Mesodermal cell (in vitro differentiated cells): ENCODE measurements around the gene IL17RA.

Source experiments
- H3K27ac ChIP-seq: 2 replicates; pipeline ENCODE4 v1.7.0; 2013; ENCODE audit warnings: mild to moderate bottlenecking, low read depth, low read length, moderate library complexity; ENCODE audit not compliant: severe bottlenecking
- H3K36me3 ChIP-seq: 2 replicates; pipeline ENCODE4 v1.7.1; 2013; ENCODE audit warnings: mild to moderate bottlenecking, low read length, moderate library complexity; ENCODE audit not compliant: control insufficient read depth, insufficient read depth
- H3K4me1 ChIP-seq: one replicate; pipeline ENCODE4 v1.7.1; 2013; ENCODE audit warnings: mild to moderate bottlenecking, low read length; ENCODE audit not compliant: insufficient read depth, control insufficient read depth, poor library complexity, severe bottlenecking
- H3K4me3 ChIP-seq: 2 replicates; pipeline ENCODE4 v1.7.0; 2013; ENCODE audit warnings: low read length, control low read depth, mild to moderate bottlenecking; ENCODE audit not compliant: insufficient read depth, poor library complexity, severe bottlenecking; ENCODE audit errors: extremely low read depth
- H3K9me3 ChIP-seq: 2 replicates; pipeline ENCODE4 v1.7.1; 2013; ENCODE audit warnings: mild to moderate bottlenecking, low read length, moderate library complexity; ENCODE audit not compliant: control insufficient read depth
- WGBS, 2 experiments: methylation state at CpG; one replicate each; pipeline ENCODE4 v1.1.5; 2013; ENCODE audit warnings: missing lambda C conversion rate in 2 of 2; ENCODE audit not compliant: insufficient coverage in 2 of 2; 5-methylcytosine and 5-hydroxymethylcytosine counted together

Gene IL17RA

DNA sequence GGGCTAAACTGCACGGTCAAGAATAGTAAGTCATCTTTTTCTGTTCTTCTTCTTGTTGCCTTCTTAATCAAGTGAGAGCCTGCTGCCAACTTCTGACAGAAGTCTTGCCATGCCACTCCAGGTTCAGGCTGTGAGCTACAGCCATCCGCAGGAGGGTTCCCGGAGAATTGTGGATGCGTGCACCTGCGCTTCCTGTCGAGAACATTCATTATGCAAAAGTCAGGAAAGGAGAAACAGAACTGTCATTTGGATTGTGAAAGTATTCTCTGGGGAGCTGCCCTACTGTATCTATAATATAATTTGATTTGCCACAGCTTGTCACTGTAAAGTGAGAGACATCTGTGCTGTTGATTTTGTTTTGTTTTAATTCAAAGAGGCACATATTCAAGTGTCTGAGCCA lies 12.3 kb downstream of the IL17RA start:
- Histone ChIP-seq H3K36me3 (peaks cover 43% of the 10 kb centered on the region), H3K9me3 (no peaks in the 10 kb centered on the region), H3K27ac (no peak overlapping the region), H3K4me1 (no peaks in the 10 kb centered on the region), H3K4me3 (no peak overlapping the region)
- WGBS, 2 experiments, result 100% methylated on average over 1 to 3 of the region's 6 CpGs

DNA sequence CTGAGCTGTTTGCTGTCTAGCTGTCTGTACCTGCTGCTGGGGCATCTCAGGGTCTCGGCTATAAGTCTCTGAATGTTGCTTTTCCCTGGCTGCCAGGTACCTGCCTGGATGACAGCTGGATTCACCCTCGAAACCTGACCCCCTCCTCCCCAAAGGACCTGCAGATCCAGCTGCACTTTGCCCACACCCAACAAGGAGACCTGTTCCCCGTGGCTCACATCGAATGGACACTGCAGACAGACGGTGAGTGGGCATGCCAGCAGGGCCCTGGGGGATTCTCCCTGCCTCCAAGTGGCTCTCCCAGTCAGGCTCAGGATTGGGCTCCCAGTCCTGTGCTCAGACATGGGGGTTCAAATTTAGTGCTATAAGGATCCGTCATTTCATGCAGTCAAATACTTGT lies 12.9 kb downstream of the IL17RA start:
- WGBS, 2 experiments, result 85 to 90% methylated on average over 5 of the region's 6 CpGs
- H3K27ac ChIP-seq, result no peak overlapping the region
- no peaks in the 10 kb centered on the region for H3K9me3 ChIP-seq
- peaks cover 43% of the 10 kb centered on the region for H3K36me3 ChIP-seq
- no peak overlapping the region for H3K4me3 ChIP-seq
- H3K4me1 ChIP-seq, result no peaks in the 10 kb centered on the region

DNA sequence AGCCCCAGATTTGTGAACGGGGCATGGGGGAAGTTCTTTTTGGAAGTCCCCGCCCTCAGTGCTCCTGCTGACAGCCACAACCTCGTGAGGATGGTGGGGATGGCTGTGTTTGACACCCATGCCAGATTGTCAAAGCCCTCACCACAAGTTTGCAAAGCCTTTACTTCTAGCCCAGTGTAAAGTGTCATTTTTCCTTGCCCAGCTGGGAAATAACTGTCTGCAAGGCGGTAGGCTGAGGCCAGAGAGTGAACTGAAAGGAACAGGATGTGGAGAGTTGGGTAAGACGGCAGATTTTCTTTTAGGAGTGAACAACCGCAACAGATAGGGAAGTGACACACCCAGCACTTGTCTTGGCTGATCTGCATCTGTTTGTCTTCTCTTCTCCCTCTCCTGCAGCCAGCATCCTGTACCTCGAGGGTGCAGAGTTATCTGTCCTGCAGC lies 13.6 kb downstream of the IL17RA start:
- Histone ChIP-seq H3K27ac (no peak overlapping the region), H3K36me3 (peaks cover 45% of the 10 kb centered on the region), H3K4me3 (no peak overlapping the region), H3K9me3 (no peaks in the 10 kb centered on the region), H3K4me1 (no peaks in the 10 kb centered on the region)
- WGBS, 2 experiments, result 87 to 89% methylated on average over 3 to 5 of the region's 7 CpGs

DNA sequence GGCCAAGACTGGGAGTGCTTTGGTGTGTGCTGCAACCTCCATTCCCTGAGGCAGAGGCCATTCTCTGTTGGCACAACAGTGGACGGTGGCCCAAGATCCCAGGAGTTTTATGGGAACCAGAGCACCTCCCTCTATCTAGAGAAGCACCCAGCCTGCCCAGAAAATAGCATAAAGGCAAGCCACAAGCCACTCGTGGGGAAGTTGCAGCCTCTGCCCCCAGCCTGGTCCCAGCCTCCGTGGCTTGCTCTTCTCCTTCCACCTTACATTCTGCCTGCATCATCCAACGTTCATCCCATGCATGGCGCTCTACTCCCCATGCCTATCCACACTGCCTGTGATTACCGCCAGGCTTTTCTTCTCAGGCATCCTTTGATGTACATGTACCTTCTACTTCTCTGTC lies 15.8 kb downstream of the IL17RA start:
- Histone ChIP-seq H3K4me1 (no peaks in the 10 kb centered on the region), H3K36me3 (peaks cover 52% of the 10 kb centered on the region), H3K9me3 (no peaks in the 10 kb centered on the region), H3K4me3 (no peak overlapping the region), H3K27ac (no peak overlapping the region)
- WGBS, 2 experiments, result 89 to 93% methylated on average over 5 of the region's 6 CpGs

DNA sequence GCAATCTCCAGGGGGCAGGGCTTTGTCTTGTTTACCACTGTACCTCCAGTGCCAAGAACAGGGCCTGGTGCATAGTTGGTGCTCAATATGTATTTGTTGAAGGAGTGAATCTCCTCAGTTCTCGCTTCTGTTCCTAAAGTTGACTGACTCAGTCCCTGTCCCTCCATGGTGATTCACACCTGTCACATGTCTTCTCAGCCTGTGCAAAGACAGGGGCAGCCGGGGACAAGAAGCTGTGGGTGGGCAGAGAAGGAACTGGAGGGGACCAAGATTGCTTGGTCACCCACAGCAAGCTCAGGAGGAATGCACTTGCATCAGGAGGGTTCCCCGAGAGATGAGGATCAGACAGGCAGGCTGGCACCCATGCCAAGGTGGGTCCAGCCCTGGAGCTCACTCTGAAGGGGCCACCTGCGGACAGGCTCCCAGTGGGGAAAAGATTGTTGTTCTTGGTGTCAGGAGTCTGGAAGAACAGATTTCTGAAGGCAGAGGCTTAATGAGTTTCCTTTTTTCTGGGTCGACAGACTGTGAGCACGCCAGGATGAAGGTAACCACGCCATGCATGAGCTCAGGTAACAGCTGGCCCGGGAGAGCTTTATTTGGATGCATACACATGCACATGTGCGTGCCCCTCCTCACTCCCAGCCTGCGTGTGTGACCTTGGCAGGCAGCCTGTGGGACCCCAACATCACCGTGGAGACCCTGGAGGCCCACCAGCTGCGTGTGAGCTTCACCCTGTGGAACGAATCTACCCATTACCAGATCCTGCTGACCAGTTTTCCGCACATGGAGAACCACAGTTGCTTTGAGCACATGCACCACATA lies 16.9 kb downstream of the IL17RA start:
- Histone ChIP-seq H3K36me3 (peaks cover 56% of the 10 kb centered on the region), H3K9me3 (no peaks in the 10 kb centered on the region), H3K4me3 (no peak overlapping the region), H3K27ac (no peak overlapping the region), H3K4me1 (no peaks in the 10 kb centered on the region)
- 91 to 93% methylated on average over 13 to 14 of the region's 14 CpGs for WGBS, 2 experiments

DNA sequence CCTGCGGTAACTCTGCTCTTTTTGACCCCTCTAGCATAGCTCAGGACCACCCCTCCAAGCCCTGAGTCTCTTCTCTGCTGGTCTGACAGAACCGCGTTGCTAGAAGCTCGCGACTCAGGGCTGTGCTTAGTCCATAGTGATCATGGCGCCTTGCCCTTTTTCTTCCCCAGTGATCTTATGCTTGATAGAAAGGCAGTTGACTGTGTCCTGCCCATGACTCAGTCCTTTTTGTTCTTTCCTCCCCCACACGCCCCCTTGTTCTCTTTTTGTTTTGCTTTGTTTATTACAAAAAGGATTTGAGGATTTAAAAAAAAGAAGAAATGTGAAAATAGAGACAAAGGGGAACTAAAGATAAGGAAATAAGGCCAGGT lies 17.5 kb downstream of the IL17RA start:
- no peaks in the 10 kb centered on the region for H3K9me3 ChIP-seq
- no peak overlapping the region for H3K4me3 ChIP-seq
- no peaks in the 10 kb centered on the region for H3K4me1 ChIP-seq
- no peak overlapping the region for H3K27ac ChIP-seq
- peaks cover 62% of the 10 kb centered on the region for H3K36me3 ChIP-seq
- 89 to 98% methylated on average over 6 of the region's 7 CpGs for WGBS, 2 experiments

DNA sequence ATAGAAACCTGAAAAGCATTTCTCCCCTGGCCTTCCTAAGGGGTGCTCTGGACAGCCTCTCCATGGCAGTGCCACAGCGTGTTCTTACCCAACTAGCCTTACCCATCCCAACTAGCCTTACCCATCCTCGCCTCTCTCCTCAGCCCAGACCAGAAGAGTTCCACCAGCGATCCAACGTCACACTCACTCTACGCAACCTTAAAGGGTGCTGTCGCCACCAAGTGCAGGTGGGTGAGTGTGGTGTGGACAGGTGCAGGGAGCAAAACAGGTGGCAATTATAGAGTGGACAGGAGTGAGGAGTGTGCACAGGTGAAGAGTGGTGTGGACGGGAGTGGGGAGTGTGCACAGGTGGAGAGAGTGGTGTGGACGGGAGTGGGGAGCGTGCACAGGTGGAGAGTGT lies 18.6 kb downstream of the IL17RA start:
- Histone ChIP-seq H3K36me3 (peaks cover 59% of the 10 kb centered on the region), H3K27ac (no peak overlapping the region), H3K4me3 (no peak overlapping the region), H3K4me1 (no peaks in the 10 kb centered on the region), H3K9me3 (no peaks in the 10 kb centered on the region)
- 86 to 93% methylated on average over 5 to 7 of the region's 9 CpGs for WGBS, 2 experiments

DNA sequence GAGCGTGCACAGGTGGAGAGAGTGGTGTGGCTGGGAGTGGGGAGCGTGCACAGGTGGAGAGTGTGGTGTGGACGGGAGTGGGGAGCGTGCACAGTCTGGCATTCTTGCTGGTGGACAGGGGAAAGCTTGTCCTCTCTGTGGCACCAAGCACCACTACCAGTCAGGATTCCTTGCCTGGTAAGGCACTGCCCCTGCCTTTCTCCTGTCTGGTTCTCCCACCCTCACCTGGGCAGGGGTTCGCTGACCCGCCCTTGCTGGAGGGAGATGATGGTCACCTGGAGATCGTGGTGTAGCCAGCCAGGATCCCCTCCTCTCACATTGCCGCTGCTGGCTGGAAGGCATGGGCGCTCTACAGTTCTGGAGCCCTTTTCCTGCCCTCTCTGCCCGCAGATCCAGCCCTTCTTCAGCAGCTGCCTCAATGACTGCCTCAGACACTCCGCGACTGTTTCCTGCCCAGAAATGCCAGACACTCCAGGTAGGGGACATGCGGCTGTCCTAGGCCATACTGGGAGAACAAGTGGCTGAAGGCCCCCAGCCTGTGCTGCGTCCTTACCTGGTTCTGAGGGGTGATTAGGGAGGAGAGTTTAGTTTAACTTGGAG lies 19.6 kb downstream of the IL17RA start:
- 84 to 95% methylated on average over 4 to 7 of the region's 14 CpGs for WGBS, 2 experiments
- Histone ChIP-seq H3K27ac (no peak overlapping the region), H3K9me3 (no peaks in the 10 kb centered on the region), H3K4me3 (no peak overlapping the region), H3K4me1 (no peaks in the 10 kb centered on the region), H3K36me3 (peaks cover 55% of the 10 kb centered on the region)

DNA sequence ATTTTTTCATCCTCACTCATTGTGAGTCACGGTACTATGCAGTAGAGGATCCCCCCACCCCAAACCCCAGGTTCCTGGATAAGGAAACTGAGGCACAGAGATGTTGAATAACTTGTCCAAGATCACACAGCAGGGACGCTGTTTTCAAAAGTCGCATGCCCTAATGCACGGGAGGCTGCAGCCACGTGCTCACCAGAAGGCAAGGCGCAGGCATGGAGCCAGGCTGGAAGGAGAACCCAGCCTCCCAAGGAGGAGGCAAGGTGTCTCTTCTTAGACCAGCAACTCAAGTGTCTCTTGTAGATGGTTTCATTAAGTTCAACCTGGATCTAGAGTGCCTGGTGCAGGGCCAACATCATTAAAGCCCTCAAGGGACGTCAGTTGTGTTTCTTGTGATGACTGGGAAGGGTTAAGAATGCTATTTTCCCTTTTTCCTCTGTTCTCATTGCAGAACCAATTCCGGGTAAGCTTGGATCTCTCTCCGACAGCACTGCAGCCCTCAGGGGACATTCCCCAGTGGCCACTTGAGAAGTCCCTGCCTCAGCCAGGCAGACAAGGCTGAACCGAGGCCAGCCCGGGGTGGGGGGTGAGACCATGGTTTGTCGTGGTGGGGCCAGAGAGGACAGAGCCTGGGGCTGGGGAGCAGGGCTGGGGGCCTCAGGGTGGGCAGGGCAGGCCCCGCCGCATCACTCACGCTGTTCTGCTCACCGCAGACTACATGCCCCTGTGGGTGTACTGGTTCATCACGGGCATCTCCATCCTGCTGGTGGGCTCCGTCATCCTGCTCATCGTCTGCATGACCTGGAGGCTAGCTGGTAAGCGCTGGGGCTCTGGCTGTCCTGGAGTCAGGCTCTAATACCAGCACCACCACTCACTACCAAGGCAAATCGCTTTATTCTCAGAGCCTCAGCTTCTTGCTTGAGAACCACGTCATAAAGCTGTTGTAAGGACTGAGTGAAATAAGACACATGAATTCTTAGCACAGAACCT lies 20.6 kb downstream of the IL17RA start:
- no peak overlapping the region for H3K4me3 ChIP-seq
- peaks cover 53% of the 10 kb centered on the region for H3K36me3 ChIP-seq
- no peaks in the 10 kb centered on the region for H3K4me1 ChIP-seq
- H3K27ac ChIP-seq, result no peak overlapping the region
- no peaks in the 10 kb centered on the region for H3K9me3 ChIP-seq
- WGBS, 2 experiments, result 92% methylated on average over 14 to 21 of the region's 22 CpGs

DNA sequence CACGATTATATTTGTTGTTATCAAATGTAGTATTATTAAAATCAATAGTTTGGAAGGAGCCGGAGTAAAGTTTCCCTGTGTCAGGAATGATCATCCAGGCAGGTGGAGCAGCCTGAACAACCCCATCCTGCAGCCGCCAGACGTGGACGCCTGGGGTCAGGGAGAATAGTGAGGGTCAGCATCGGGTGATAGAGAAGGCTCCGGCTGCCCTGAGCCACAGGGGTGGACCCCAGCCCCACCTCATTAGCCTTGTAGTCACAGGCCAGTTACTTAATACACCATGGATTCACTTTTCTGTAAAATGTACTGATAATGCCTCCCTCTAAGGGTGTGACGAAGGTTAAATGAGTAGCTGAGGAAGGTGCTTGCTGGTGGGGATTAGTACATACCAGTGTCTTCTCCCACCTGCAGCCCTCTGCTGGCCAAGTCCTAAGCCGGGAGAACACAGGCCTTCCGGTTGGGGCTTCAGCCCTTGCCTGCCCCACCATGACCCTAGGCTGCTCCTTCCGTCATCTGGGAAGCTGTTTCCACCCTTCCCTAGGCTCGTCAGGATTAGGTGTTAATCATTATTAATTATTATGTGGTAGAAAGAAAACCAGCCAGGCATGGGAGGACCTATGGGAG lies 21.5 kb downstream of the IL17RA start:
- 87 to 90% methylated on average over 4 to 7 of the region's 12 CpGs for WGBS, 2 experiments
- H3K9me3 ChIP-seq, result no peaks in the 10 kb centered on the region
- no peaks in the 10 kb centered on the region for H3K4me1 ChIP-seq
- H3K36me3 ChIP-seq, result peaks cover 46% of the 10 kb centered on the region
- H3K27ac ChIP-seq, result no peak overlapping the region
- no peak overlapping the region for H3K4me3 ChIP-seq
